Endothelial cell of umbilical vein (primary cell): ENCODE results near the gene HDDC2. TPM values are rescaled to one million over a fixed set of nuclear protein-coding genes. Genes with fewer than 3 reads are reported as not detected.

ENCODE experiments used
- BruUV-seq: library from RNA; stranded (reverse); fragments of 400-500 nt; replicated peaks from 2 replicates; lab custom pipeline; 2021; lab: Mats Ljungman, UMichigan
- CTCF ChIA-PET: fragments of 300-600, 350-600 bp; sonication (Branson Sonifier 250); formaldehyde crosslinking; loops from one replicate; lab custom pipeline; 2021; ENCODE audit warnings: antibody characterized with exemption, inconsistent platforms; lab: Charles Lee
- POLR2A ChIA-PET: fragments of 300-600, 350-600 bp; sonication (Branson Sonifier 250); formaldehyde crosslinking; loops from one replicate; lab custom pipeline; 2021; ENCODE audit warnings: antibody characterized with exemption, inconsistent platforms; lab: Charles Lee
- DNase-seq: peaks from one replicate; pipeline ENCODE4 v3.0.0-alpha.2; 2011; ENCODE audit warnings: low read depth, low spot score
- FAIRE-seq: peaks from 2 replicates; lab custom pipeline; 2011; peaks lifted over from hg19 to GRCh38; lab: Jason Lieb, UNC
- H2AFZ ChIP-seq: 2 replicates; pipeline ENCODE4 v1.6.0; 2012; ENCODE audit warnings: low read depth, low read length, control low read depth, inconsistent platforms
- H3K27ac ChIP-seq: 2 replicates; pipeline ENCODE4 v1.5.1; 2011; ENCODE audit warnings: low read depth, mild to moderate bottlenecking, control low read depth, low read length, moderate library complexity; ENCODE audit not compliant: insufficient read depth
- H3K27me3 ChIP-seq, 2 experiments: 2 replicates each; pipeline versions ENCODE4 v1.6.0 to v1.6.1; 2011; ENCODE audit warnings: low read length in 2 of 2, mixed read lengths in 1 of 2; ENCODE audit not compliant: control insufficient read depth in 2 of 2, insufficient read depth in 2 of 2
- H3K36me3 ChIP-seq, 2 experiments: 2 replicates in 1 of 2; 3 replicates in 1 of 2; pipeline ENCODE4 v1.5.1; 2011; ENCODE audit warnings: low read length in 2 of 2, mild to moderate bottlenecking in 1 of 2, moderate library complexity in 1 of 2; ENCODE audit not compliant: control insufficient read depth in 2 of 2, insufficient read depth in 2 of 2; ENCODE audit errors: extremely low read depth in 1 of 2
- H3K4me1 ChIP-seq: 3 replicates; pipeline ENCODE4 v1.5.1; 2011; ENCODE audit warnings: mild to moderate bottlenecking, low read length; ENCODE audit not compliant: control insufficient read depth, insufficient read depth; ENCODE audit errors: extremely low read depth
- H3K4me2 ChIP-seq: 2 replicates; pipeline ENCODE4 v1.6.1; 2011; ENCODE audit warnings: low read length, control low read depth, mixed read lengths; ENCODE audit not compliant: insufficient read depth
- H3K4me3 ChIP-seq, 3 experiments: fragments of 200-600 bp in 1 of 3; sonication (generic), shearing (Covaris generic) in 1 of 3; replicated peaks in 1 of 3; 2 replicates each; pipeline ENCODE4 v1.5.1; 2011 to 2016; ENCODE audit warnings: control low read depth in 3 of 3, low read length in 3 of 3, mild to moderate bottlenecking in 2 of 3, inconsistent platforms in 1 of 3, low read depth in 1 of 3, moderate library complexity in 1 of 3; ENCODE audit not compliant: insufficient read depth in 1 of 3
- H3K79me2 ChIP-seq: 2 replicates; pipeline ENCODE4 v1.6.0; 2012; ENCODE audit warnings: low read length, inconsistent platforms; ENCODE audit not compliant: control insufficient read depth, insufficient read depth
- H3K9ac ChIP-seq: replicated peaks from 2 replicates; pipeline ENCODE3; 2011; ENCODE audit warnings: low read length, control low read depth; ENCODE audit not compliant: insufficient read depth; ENCODE audit errors: extremely low read depth
- H3K9me1 ChIP-seq: replicated peaks from 3 replicates; pipeline ENCODE4 v1.6.0; 2011; ENCODE audit warnings: mild to moderate bottlenecking, low read length; ENCODE audit not compliant: control insufficient read depth, insufficient read depth; ENCODE audit errors: extremely low read depth
- H3K9me3 ChIP-seq: replicated peaks from 2 replicates; pipeline ENCODE4 v1.5.1; 2012; ENCODE audit warnings: low read length, inconsistent platforms; ENCODE audit not compliant: control insufficient read depth, insufficient read depth
- H4K20me1 ChIP-seq: replicated peaks from 2 replicates; pipeline ENCODE3; 2011; ENCODE audit warnings: mild to moderate bottlenecking, low read length; ENCODE audit not compliant: control insufficient read depth, insufficient read depth; ENCODE audit errors: extremely low read depth
- CTCF ChIP-seq, 2 donors: IDR thresholded peaks; 1 replicate in 1 of 2; 2 replicates in 1 of 2; pipeline ENCODE4 v1.5.1; 2011; ENCODE audit warnings: low read length in 2 of 2, mild to moderate bottlenecking in 2 of 2, moderate library complexity in 2 of 2, control low read depth in 1 of 2, inconsistent platforms in 1 of 2, low read depth in 1 of 2; ENCODE audit not compliant: insufficient read depth in 1 of 2; ENCODE audit errors: extremely low read depth in 1 of 2
- EZH2 ChIP-seq: IDR thresholded peaks from 2 replicates; pipeline ENCODE4 v1.6.1; 2012; ENCODE audit warnings: borderline replicate concordance, low read depth, mild to moderate bottlenecking, moderate library complexity, low read length, inconsistent platforms; ENCODE audit not compliant: severe bottlenecking
- FOS ChIP-seq: IDR thresholded peaks from 2 replicates; pipeline ENCODE4 v1.6.1; 2011; ENCODE audit warnings: mild to moderate bottlenecking, low read length, moderate library complexity, borderline replicate concordance; ENCODE audit not compliant: insufficient read depth
- GATA2 ChIP-seq: IDR thresholded peaks from 2 replicates; pipeline ENCODE4 v1.7.0; 2011; ENCODE audit warnings: low read depth, mild to moderate bottlenecking, moderate library complexity, mixed read lengths, low read length; ENCODE audit not compliant: insufficient read length, insufficient read depth
- JUN ChIP-seq: IDR thresholded peaks from 2 replicates; pipeline ENCODE4 v1.6.1; 2011; ENCODE audit warnings: borderline replicate concordance, low read depth; ENCODE audit not compliant: insufficient read length, insufficient read depth
- MAX ChIP-seq: IDR thresholded peaks from 2 replicates; pipeline ENCODE4 v1.6.1; 2011; ENCODE audit not compliant: insufficient read depth, insufficient read length
- MYC ChIP-seq: IDR thresholded peaks from one replicate; pipeline ENCODE4 v1.6.1; 2011; ENCODE audit warnings: mild to moderate bottlenecking, low read depth, low read length
- POLR2A ChIP-seq: IDR thresholded peaks from 2 replicates; pipeline ENCODE4 v1.6.1; 2012; ENCODE audit warnings: low read depth, mild to moderate bottlenecking, control low read depth, low read length
- POLR2AphosphoS5 ChIP-seq: IDR thresholded peaks from 2 replicates; pipeline ENCODE4 v1.6.1; 2012; ENCODE audit warnings: low read depth, mild to moderate bottlenecking, control low read depth, low read length, moderate library complexity; ENCODE audit not compliant: insufficient read depth
- dilution Hi-C: fragments of 300-500 bp; cut with MboI; formaldehyde crosslinking; loops from one replicate; pipeline ENCODE4 v1.15.0; 2019; ENCODE audit warnings: low sequenced_read_pairs; ENCODE audit not compliant: extremely low pct_ligation_motif_present
- intact Hi-C: fragments of 100-400 bp; cut with micrococcal nuclease; formaldehyde crosslinking; loops from one replicate; pipeline ENCODE4 v1.10.0; 2022
- polyA plus RNA-seq, 4 experiments: library from polyadenylated mRNA; depleted of rRNA in 3 of 4; stranded (reverse) in 3 of 4; unstranded in 1 of 4; fragments of >200 nt; gene quantifications; 2 replicates each; pipeline versions ENCODE4 v1.2.1 to v1.2.3, GENCODE V29; 2011 to 2012; ENCODE audit warnings: missing spikeins in 1 of 4
- total RNA-seq: library from RNA; stranded (reverse); gene quantifications from 2 replicates; pipeline ENCODE4 v1.2.3, GENCODE V29; 2021

HDDC2 gene
- total and polyA plus RNA-seq, 2 donors (not counting 3 experiments of a cell fraction or from before 2014, with no cell fraction given): 12.6 to 13.6 TPM

- H3K4me3 ChIP-seq: no peak overlapping the region
- no peak overlapping the region for H3K27ac ChIP-seq
- no peaks in the 10 kb centered on the region for H3K4me1 ChIP-seq
- dilution Hi-C loops (loop anchor here (10.0 kb wide), 1 partner anchor 449 kb away; no protein-coding TSS in a partner anchor), intact Hi-C loops (loop anchor here (2.0 kb wide), 2 partner anchors 47 to 273 kb away; no protein-coding TSS in a partner anchor)
- no TSS peak for BruUV-seq
- ChIA-PET CTCF (interaction anchor here (0.7 to 10.1 kb wide), 6 partner anchors 17 to 450 kb away, joined by 3 to 439 read pairs (median 5); partner anchors contain the start of gene HEY2), POLR2A (no interaction called here)
- no peaks in the 10 kb centered on the region for H3K9me3 ChIP-seq
- DNase-seq: no peak
- H3K9me1 ChIP-seq: no peaks in the 10 kb centered on the region
- H3K4me2 ChIP-seq: no peak overlapping the region
- FAIRE-seq: no peak
- no peaks in the 10 kb centered on the region for H3K36me3 ChIP-seq
- no peak for TF ChIP-seq JUN
- TF ChIP-seq FOS: no peak
- TF ChIP-seq GATA2: no peak
- no peak for TF ChIP-seq MAX
- TF ChIP-seq EZH2: no peak
- no peak for TF ChIP-seq POLR2A
- no peak for TF ChIP-seq CTCF (IDR thresholded peaks at IDR 0.05; ENCODE audit: extremely low read depth in 1 of 2, insufficient read depth in 1 of 2, low read depth in 1 of 2, low read length in 2 of 2)
- no peak for TF ChIP-seq POLR2AphosphoS5
- TF ChIP-seq MYC: no peak
- peaks cover 0 to 12% of the 10 kb centered on the region in 2 experiments for H3K27me3 ChIP-seq
- no peak overlapping the region for H2AFZ ChIP-seq
- no peak overlapping the region for H3K9ac ChIP-seq
- H3K79me2 ChIP-seq: no peaks in the 10 kb centered on the region
- H4K20me1 ChIP-seq: no peaks in the 10 kb centered on the region
Measured at GRCh38 chr6:125315548-125315947, 13.8 kb upstream of the HDDC2 start.
